Measurements from ENCODE around the gene C12orf50.

Gene C12orf50

DNA sequence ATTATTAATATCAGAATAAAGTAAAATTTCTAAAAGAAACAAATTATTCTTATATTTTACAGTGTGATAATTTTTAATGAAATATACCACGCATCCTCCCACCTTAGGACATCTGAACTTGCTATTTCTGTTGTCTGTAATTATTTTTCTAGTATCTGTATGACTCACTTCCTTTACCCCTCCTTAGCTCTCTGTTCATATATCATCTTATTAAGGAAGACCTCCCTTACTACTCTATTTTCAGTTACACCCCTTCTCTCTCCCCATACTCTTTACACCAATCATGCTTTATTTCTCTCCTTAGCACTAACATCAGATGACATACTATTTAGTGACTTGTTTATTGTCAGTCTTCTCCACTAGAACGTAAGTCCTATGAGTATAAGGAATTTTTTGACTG is 34.2 kb upstream of the C12orf50 start:
- POLR2A ChIA-PET = no interaction called here
- Histone ChIP-seq H3K36me3 (ENCODE audit: control insufficient read depth in 2 of 2, insufficient read depth in 1 of 2, low read length in 2 of 2) (peaks cover 25 to 27% of the 10 kb centered on the region in 2 experiments), H3K27ac (ENCODE audit: extremely low read depth, low read depth, low read length) (no peak overlapping the region), H3K4me1 (ENCODE audit: control insufficient read depth, insufficient read depth, low read length) (no peaks in the 10 kb centered on the region), H3K9me3 (ENCODE audit: control insufficient read depth, insufficient read depth, low read depth, low read length) (no peaks in the 10 kb centered on the region), H3K4me3 (ENCODE audit: low read depth, low read length) (no peak overlapping the region)
- TF ChIP-seq ZNF394 (tag by site-specific recombination; IDR thresholded peaks at IDR 0.05; ENCODE audit: borderline replicate concordance) = no peak
- TF ChIP-seq ZBTB7A (tag by site-specific recombination; IDR thresholded peaks at IDR 0.05; ENCODE audit: low read depth) = no peak
- TF ChIP-seq ZNF274 (IDR thresholded peaks at IDR 0.05; ENCODE audit: low read length) = no peak
- no peak for TF ChIP-seq ZNF274 (tag by site-specific recombination; IDR thresholded peaks at IDR 0.05; ENCODE audit: borderline replicate concordance)
- no peak for TF ChIP-seq ZNF211 (tag by site-specific recombination; IDR thresholded peaks at IDR 0.05; ENCODE audit: low read depth)
- no peak for TF ChIP-seq ZNF561 (tag by site-specific recombination; IDR thresholded peaks at IDR 0.05; ENCODE audit: borderline replicate concordance)
- CTCF ChIA-PET = no interaction called here

DNA sequence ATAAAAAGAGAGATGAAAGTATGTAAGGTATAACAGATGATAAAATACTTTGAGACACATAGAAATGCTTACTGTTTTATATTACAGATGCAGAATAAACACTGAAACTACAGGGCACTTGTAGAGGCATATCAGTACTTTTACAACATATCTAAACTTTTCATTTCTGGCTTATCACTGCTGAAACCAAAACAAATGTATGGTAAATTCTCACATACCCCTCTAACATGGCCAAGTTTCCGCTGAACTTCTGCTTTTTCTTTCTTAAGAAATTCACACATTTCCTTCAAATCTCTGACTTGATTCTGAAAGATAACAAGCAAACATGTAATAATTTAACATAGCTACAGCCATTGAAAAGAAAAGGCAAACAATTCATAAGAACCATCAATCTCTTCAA is 33.3 kb upstream of the C12orf50 start:
- Histone ChIP-seq H3K36me3 (ENCODE audit: control insufficient read depth in 2 of 2, insufficient read depth in 1 of 2, low read length in 2 of 2) (peaks cover 24 to 31% of the 10 kb centered on the region in 2 experiments; a peak in 2 of 3 replicates), H3K9me3 (ENCODE audit: control insufficient read depth, insufficient read depth, low read depth, low read length) (no peaks in the 10 kb centered on the region), H3K4me3 (ENCODE audit: low read depth, low read length) (no peak overlapping the region), H3K4me1 (ENCODE audit: control insufficient read depth, insufficient read depth, low read length) (no peaks in the 10 kb centered on the region), H3K27ac (ENCODE audit: extremely low read depth, low read depth, low read length) (no peak overlapping the region)
- ChIA-PET POLR2A (no interaction called here), CTCF (no interaction called here)
- no peak for TF ChIP-seq ZNF18 (tag by site-specific recombination; IDR thresholded peaks at IDR 0.05)
- no peak for TF ChIP-seq ZNF335 (tag by site-specific recombination; conservative IDR thresholded peaks at IDR 0.05)
- TF ChIP-seq ZSCAN23 (tag by site-specific recombination; IDR thresholded peaks at IDR 0.05) = no peak
- no peak for TF ChIP-seq ZNF140 (tag by site-specific recombination; IDR thresholded peaks at IDR 0.05)
- TF ChIP-seq ZNF843 (tag by site-specific recombination; IDR thresholded peaks at IDR 0.05) = no peak
- TF ChIP-seq ZNF624 (tag by site-specific recombination; IDR thresholded peaks at IDR 0.05) = no peak
- no peak for TF ChIP-seq ZNF423 (tag by site-specific recombination; IDR thresholded peaks at IDR 0.05)
- TF ChIP-seq HOXC10 (CRISPR knock-in tag; IDR thresholded peaks at IDR 0.05) = no peak
- no peak for TF ChIP-seq ZNF654 (tag by site-specific recombination; IDR thresholded peaks at IDR 0.05; ENCODE audit: low read depth)
- no peak for TF ChIP-seq MYNN (tag by site-specific recombination; IDR thresholded peaks at IDR 0.05; ENCODE audit: borderline replicate concordance)
- no peak for TF ChIP-seq ZNF324 (tag by site-specific recombination; IDR thresholded peaks at IDR 0.05)
- TF ChIP-seq ZNF19 (tag by site-specific recombination; IDR thresholded peaks at IDR 0.05; ENCODE audit: low read depth) = no peak
- no peak for TF ChIP-seq ZNF791 (tag by site-specific recombination; IDR thresholded peaks at IDR 0.05)
- no peak for TF ChIP-seq ZNF214 (tag by site-specific recombination; IDR thresholded peaks at IDR 0.05; ENCODE audit: borderline replicate concordance)
- TF ChIP-seq ZNF404 (tag by site-specific recombination; IDR thresholded peaks at IDR 0.05) = no peak

GRCh38 chr12:88058719-88059077 is 29.5 kb upstream of the C12orf50 start:
- CTCF ChIA-PET = no interaction called here

More at GRCh38 chr12:88058719-88059077, 29.5 kb upstream of the C12orf50 start:
- H3K27ac ChIP-seq (ENCODE audit: extremely low read depth, low read depth, low read length) = no peak overlapping the region
- no peaks in the 10 kb centered on the region for H3K4me1 ChIP-seq (ENCODE audit: control insufficient read depth, insufficient read depth, low read length)
- peaks cover 31 to 45% of the 10 kb centered on the region in 2 experiments for H3K36me3 ChIP-seq (ENCODE audit: control insufficient read depth in 2 of 2, insufficient read depth in 1 of 2, low read length in 2 of 2)
- no peaks in the 10 kb centered on the region for H3K9me3 ChIP-seq (ENCODE audit: control insufficient read depth, insufficient read depth, low read depth, low read length)
- TF ChIP-seq, protein P1, sequence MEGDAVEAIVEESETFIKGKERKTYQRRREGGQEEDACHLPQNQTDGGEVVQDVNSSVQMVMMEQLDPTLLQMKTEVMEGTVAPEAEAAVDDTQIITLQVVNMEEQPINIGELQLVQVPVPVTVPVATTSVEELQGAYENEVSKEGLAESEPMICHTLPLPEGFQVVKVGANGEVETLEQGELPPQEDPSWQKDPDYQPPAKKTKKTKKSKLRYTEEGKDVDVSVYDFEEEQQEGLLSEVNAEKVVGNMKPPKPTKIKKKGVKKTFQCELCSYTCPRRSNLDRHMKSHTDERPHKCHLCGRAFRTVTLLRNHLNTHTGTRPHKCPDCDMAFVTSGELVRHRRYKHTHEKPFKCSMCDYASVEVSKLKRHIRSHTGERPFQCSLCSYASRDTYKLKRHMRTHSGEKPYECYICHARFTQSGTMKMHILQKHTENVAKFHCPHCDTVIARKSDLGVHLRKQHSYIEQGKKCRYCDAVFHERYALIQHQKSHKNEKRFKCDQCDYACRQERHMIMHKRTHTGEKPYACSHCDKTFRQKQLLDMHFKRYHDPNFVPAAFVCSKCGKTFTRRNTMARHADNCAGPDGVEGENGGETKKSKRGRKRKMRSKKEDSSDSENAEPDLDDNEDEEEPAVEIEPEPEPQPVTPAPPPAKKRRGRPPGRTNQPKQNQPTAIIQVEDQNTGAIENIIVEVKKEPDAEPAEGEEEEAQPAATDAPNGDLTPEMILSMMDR (tag by site-specific recombination; IDR thresholded peaks at IDR 0.05) = no peak
- no peak overlapping the region for H3K4me3 ChIP-seq (ENCODE audit: low read depth, low read length)
- POLR2A ChIA-PET = no interaction called here
